ENCODE measurements around the gene MAD1L1. TPM values are rescaled to one million over a fixed set of nuclear protein-coding genes. Genes with fewer than 3 reads are reported as not detected.

The MAD1L1 gene
- total and polyA plus RNA-seq, 10 donors = 47.3 to 118 (median 68.2) TPM

GRCh38 chr7:1899951-1900762 lies 332.6 kb downstream of the MAD1L1 start:
- Histone ChIP-seq H3K4me1 (peaks cover 0 to 53% (median 2%) of the 10 kb centered on the region in 6 donors), H3K4me3 (no peak overlapping the region), H3K36me3 (peaks cover 0 to 65% (median 24%) of the 10 kb centered on the region in 6 donors), H3K27ac (no peak overlapping the region), H3K27me3 (replicated peaks in 1 of 7) (no peaks in the 10 kb centered on the region), H3K9me3 (no peaks in the 10 kb centered on the region)
- DNase-seq = peak; percentile 63
- no peak for TF ChIP-seq POLR2AphosphoS5 (IDR thresholded peaks at IDR 0.05)
- intact Hi-C loops (cut with DNase I; ENCODE audit: low total_unique reads) = no loop called here
- WGBS, 5 donors = 89 to 96% (median 92%) methylated on average over 31 to 34 of the region's 34 CpGs

- TF ChIP-seq CTCF (IDR thresholded peaks at IDR 0.05 in 8 of 11, conservative IDR thresholded peaks at IDR 0.05 in 3 of 11) (no peak), POLR2A (IDR thresholded peaks at IDR 0.05) (no peak), POLR2AphosphoS5 (IDR thresholded peaks at IDR 0.05) (no peak)
- Histone ChIP-seq H3K36me3 (peaks cover 0 to 66% (median 28%) of the 10 kb centered on the region in 6 donors), H3K4me1 (peaks cover 0 to 54% (median 2%) of the 10 kb centered on the region in 6 donors), H3K27ac (no peak overlapping the region), H3K9me3 (no peaks in the 10 kb centered on the region), H3K27me3 (replicated peaks in 1 of 7) (no peaks in the 10 kb centered on the region), H3K4me3 (no peak overlapping the region)
- intact Hi-C loops (cut with DNase I; ENCODE audit: low total_unique reads) = no loop called here
- DNase-seq = no peak
- 87 to 96% (median 91%) methylated on average over 13 to 14 of the region's 14 CpGs for WGBS, 5 donors
Measured at GRCh38 chr7:1899196-1899595, 333.5 kb downstream of the MAD1L1 start.

GRCh38 chr7:1898628-1899185 lies 334.0 kb downstream of the MAD1L1 start:
- intact Hi-C loops (cut with DNase I; ENCODE audit: low total_unique reads) = no loop called here
- H3K36me3 ChIP-seq = peaks cover 0 to 70% (median 28%) of the 10 kb centered on the region in 6 donors
- no peak overlapping the region for H3K27ac ChIP-seq
- peaks cover 0 to 54% (median 2%) of the 10 kb centered on the region in 6 donors for H3K4me1 ChIP-seq
- TF ChIP-seq POLR2A (IDR thresholded peaks at IDR 0.05) (no peak), CTCF (IDR thresholded peaks at IDR 0.05 in 8 of 11, conservative IDR thresholded peaks at IDR 0.05 in 3 of 11) (no peak), POLR2AphosphoS5 (IDR thresholded peaks at IDR 0.05) (no peak)
- no peaks in the 10 kb centered on the region for H3K27me3 ChIP-seq (replicated peaks in 1 of 7)
- DNase-seq = no peak
- H3K4me3 ChIP-seq = no peak overlapping the region
- 75 to 87% (median 77%) methylated on average over 16 to 24 of the region's 24 CpGs for WGBS, 5 donors
- H3K9me3 ChIP-seq = no peaks in the 10 kb centered on the region

GRCh38 chr7:1897861-1898627 lies 334.7 kb downstream of the MAD1L1 start:
- H3K27ac ChIP-seq = no peak overlapping the region
- WGBS, 5 donors = 94 to 96% (median 94%) methylated on average over 40 of the region's 40 CpGs
- TF ChIP-seq CTCF (IDR thresholded peaks at IDR 0.05 in 8 of 11, conservative IDR thresholded peaks at IDR 0.05 in 3 of 11) (no peak), POLR2A (IDR thresholded peaks at IDR 0.05) (no peak), POLR2AphosphoS5 (IDR thresholded peaks at IDR 0.05) (no peak)
- peaks cover 0 to 77% (median 28%) of the 10 kb centered on the region in 6 donors for H3K36me3 ChIP-seq
- no peak for DNase-seq
- H3K9me3 ChIP-seq = no peaks in the 10 kb centered on the region
- H3K27me3 ChIP-seq (replicated peaks in 1 of 7) = no peaks in the 10 kb centered on the region
- peaks cover 0 to 54% (median 2%) of the 10 kb centered on the region in 6 donors for H3K4me1 ChIP-seq
- intact Hi-C loops (cut with DNase I; ENCODE audit: low total_unique reads) = no loop called here
- H3K4me3 ChIP-seq = no peak overlapping the region
